Small intestine (tissue), 7 donors: ENCODE results near the gene LIAS. TPM values are rescaled to one million over a fixed set of nuclear protein-coding genes. Genes with fewer than 3 reads are reported as not detected.
"Not testable (repeated sequence)": the region's sequence is repeated elsewhere in the genome, so short reads cannot be mapped to it uniquely, and the experiment has no call there.

Source experiments
- DNase-seq, 2 donors: peaks; one replicate each; pipeline versions ENCODE4 v3.0.0 to v3.0.0-alpha.2; 2013
- FAIRE-seq: peaks from 2 replicates; lab custom pipeline; 2012; peaks lifted over from hg19 to GRCh38; lab: Jason Lieb, UNC
- H3K27ac ChIP-seq, 3 donors: one replicate each; pipeline ENCODE4 v1.5.1; 2013; ENCODE audit warnings: low read length in 2 of 3, mild to moderate bottlenecking in 2 of 3, control low read depth in 1 of 3, inconsistent platforms in 1 of 3, low read depth in 1 of 3, moderate library complexity in 1 of 3
- H3K27me3 ChIP-seq, 3 donors: one replicate each; pipeline ENCODE4 v1.6.1; 2013; ENCODE audit warnings: low read length in 3 of 3, inconsistent platforms in 1 of 3; ENCODE audit not compliant: control insufficient read depth in 3 of 3, insufficient read depth in 3 of 3
- H3K36me3 ChIP-seq, 3 donors: one replicate each; pipeline ENCODE4 v1.6.1; 2013; ENCODE audit warnings: low read length in 3 of 3, inconsistent platforms in 1 of 3, low read depth in 1 of 3, mild to moderate bottlenecking in 1 of 3, moderate library complexity in 1 of 3; ENCODE audit not compliant: control insufficient read depth in 3 of 3, insufficient read depth in 2 of 3
- H3K4me1 ChIP-seq, 3 donors: one replicate each; pipeline ENCODE4 v1.6.1; 2013; ENCODE audit warnings: low read length in 2 of 3, inconsistent platforms in 1 of 3, low read depth in 1 of 3, mild to moderate bottlenecking in 1 of 3, moderate library complexity in 1 of 3; ENCODE audit not compliant: control insufficient read depth in 3 of 3, insufficient read depth in 2 of 3
- H3K4me3 ChIP-seq, 3 donors: one replicate each; pipeline ENCODE4 v1.5.1; 2013; ENCODE audit warnings: low read length in 3 of 3, control low read depth in 1 of 3, inconsistent platforms in 1 of 3, low read depth in 1 of 3, mild to moderate bottlenecking in 1 of 3, moderate library complexity in 1 of 3
- H3K9me3 ChIP-seq, 2 donors: one replicate each; pipeline ENCODE4 v1.6.1; 2013; ENCODE audit warnings: low read depth in 1 of 2, low read length in 1 of 2; ENCODE audit not compliant: control insufficient read depth in 2 of 2, insufficient read depth in 1 of 2
- WGBS, 3 donors: extraction: QIAGEN DNeasy Blood & Tissue Kit; methylation state at CpG; one replicate each; pipeline ENCODE4 v1.1.7; 2013; 5-methylcytosine and 5-hydroxymethylcytosine counted together
- polyA plus RNA-seq, 4 donors: library from polyadenylated mRNA; stranded (reverse) in 3 of 4; unstranded in 1 of 4; fragments of 200-250 nt in 3 of 4; fragments of 120-200 nt in 1 of 4; gene quantifications; one replicate each; pipeline versions ENCODE4 v1.2.1 to v1.2.3, GENCODE V29; 2013
- donor health status: healthy with polysubstance abuse.
- donor health status: control.
- donor health status: control.
- donor health status: Bipolar disorder and iron deficiency.
- donor health status: healthy.

LIAS gene
- polyA plus RNA-seq, 4 donors: 14.9 to 29.5 (median 22.6) TPM

DNA sequence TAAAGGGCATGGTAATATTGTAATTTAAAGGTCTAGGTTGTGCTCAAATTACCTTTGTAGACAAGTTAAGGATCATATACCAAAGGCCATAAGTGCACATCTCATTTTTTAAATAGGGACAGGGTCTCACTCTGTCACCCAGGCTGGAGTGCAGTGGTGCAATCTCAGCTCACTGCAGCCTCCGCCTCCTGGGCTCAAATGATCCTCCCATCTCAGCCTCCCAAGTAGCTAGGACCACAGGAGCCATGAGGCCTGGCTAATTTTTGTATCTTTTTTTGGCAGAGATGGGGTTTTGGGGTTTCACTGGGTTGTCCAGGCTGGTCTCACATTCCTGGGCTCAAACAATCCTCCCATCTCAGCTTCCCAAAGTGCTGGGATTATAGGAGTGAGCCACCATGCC, 55.4 kb downstream of the LIAS start:
- H3K4me1 ChIP-seq, DNase-seq, H3K9me3 ChIP-seq, H3K27me3 ChIP-seq, H3K4me3 ChIP-seq, FAIRE-seq: not testable (repeated sequence)
- WGBS, 3 donors: 88 to 100% (median 98%) methylated on average over 1 of the region's 1 CpG
- Histone ChIP-seq H3K36me3 (peaks cover 10 to 47% (median 14%) of the 10 kb centered on the region in 3 donors), H3K27ac (peak overlapping the region in 1 of 3 donors; percentile 7)

- peaks cover 8 to 50% (median 12%) of the 10 kb centered on the region in 3 donors for H3K36me3 ChIP-seq
- peak; percentile 78 to 94 for DNase-seq
- 8 to 70% (median 39%) methylated on average over 4 of the region's 4 CpGs for WGBS, 3 donors
- H3K27me3 ChIP-seq: no peaks in the 10 kb centered on the region
- peak; percentile 53 for FAIRE-seq
- no peaks in the 10 kb centered on the region for H3K4me1 ChIP-seq
- no peaks in the 10 kb centered on the region for H3K9me3 ChIP-seq
- H3K4me3 ChIP-seq: no peak overlapping the region
- H3K27ac ChIP-seq: peak overlapping the region in 2 of 3 donors; percentile 7 to 66
These were observed 56.1 kb downstream of the LIAS start for GRCh38 chr4:39514888-39515401.

GRCh38 chr4:39515669-39516401, 57.0 kb downstream of the LIAS start:
- H3K27me3 ChIP-seq, H3K4me3 ChIP-seq, H3K4me1 ChIP-seq, H3K9me3 ChIP-seq, FAIRE-seq, DNase-seq: not testable (repeated sequence)
- Histone ChIP-seq H3K27ac (peak overlapping the region in 1 of 3 donors; percentile 3), H3K36me3 (peaks cover 3 to 52% (median 6%) of the 10 kb centered on the region in 3 donors)
- WGBS, 3 donors: 95 to 97% (median 96%) methylated on average over 14 of the region's 14 CpGs

GRCh38 chr4:39516407-39516966, 57.6 kb downstream of the LIAS start:
- Histone ChIP-seq H3K9me3 (no peaks in the 10 kb centered on the region), H3K4me3 (no peak overlapping the region), H3K36me3 (peaks cover 3 to 49% (median 6%) of the 10 kb centered on the region in 3 donors), H3K4me1 (no peaks in the 10 kb centered on the region), H3K27ac (no peak overlapping the region), H3K27me3 (no peaks in the 10 kb centered on the region)
- 78 to 88% (median 87%) methylated on average over 2 of the region's 2 CpGs for WGBS, 3 donors
- no peak for FAIRE-seq
- DNase-seq: no peak

GRCh38 chr4:39518484-39518883, 59.6 kb downstream of the LIAS start:
- WGBS, 3 donors: 86 to 95% (median 87%) methylated on average over 6 of the region's 6 CpGs
- DNase-seq: no peak
- FAIRE-seq: no peak

GRCh38 chr4:39521253-39521919, 62.5 kb downstream of the LIAS start:
- no peaks in the 10 kb centered on the region for H3K27me3 ChIP-seq
- H3K4me3 ChIP-seq: no peak overlapping the region
- H3K36me3 ChIP-seq: peaks cover 3 to 32% (median 3%) of the 10 kb centered on the region in 3 donors
- peaks cover 0 to 4% (median 2%) of the 10 kb centered on the region in 3 donors for H3K4me1 ChIP-seq
- H3K9me3 ChIP-seq: no peaks in the 10 kb centered on the region
- DNase-seq (no peak), FAIRE-seq (no peak)
- 66 to 79% (median 76%) methylated on average over 5 of the region's 5 CpGs for WGBS, 3 donors
- H3K27ac ChIP-seq: no peak overlapping the region

More at GRCh38 chr4:39518484-39518883, 59.6 kb downstream of the LIAS start:
- H3K4me1 ChIP-seq: no peaks in the 10 kb centered on the region
- no peak overlapping the region for H3K27ac ChIP-seq
- H3K4me3 ChIP-seq: no peak overlapping the region
- peaks cover 3 to 45% (median 3%) of the 10 kb centered on the region in 3 donors for H3K36me3 ChIP-seq
- H3K27me3 ChIP-seq: no peaks in the 10 kb centered on the region
- no peaks in the 10 kb centered on the region for H3K9me3 ChIP-seq

DNA sequence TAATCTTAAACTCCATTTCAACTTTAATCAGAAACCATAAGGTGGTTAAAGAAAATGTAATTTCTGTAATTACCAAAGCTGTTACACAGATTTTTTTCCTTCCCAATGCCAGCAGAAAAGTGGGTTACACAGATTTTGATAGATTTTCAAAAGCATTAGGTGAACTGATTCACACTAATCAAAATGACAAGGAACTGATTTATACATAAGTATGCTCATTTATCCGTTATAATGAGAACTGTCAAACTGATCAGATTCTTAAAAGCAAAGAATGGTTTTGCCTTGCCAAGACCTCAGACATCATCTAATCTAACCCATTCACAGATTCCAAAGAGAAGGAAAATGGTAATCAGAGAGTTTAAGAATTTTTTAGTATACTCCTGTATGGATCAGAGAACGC, 63.2 kb downstream of the LIAS start:
- peaks cover 0 to 4% (median 2%) of the 10 kb centered on the region in 3 donors for H3K4me1 ChIP-seq
- H3K27me3 ChIP-seq: no peaks in the 10 kb centered on the region
- FAIRE-seq (no peak), DNase-seq (no peak)
- peaks cover 3 to 32% (median 3%) of the 10 kb centered on the region in 3 donors for H3K36me3 ChIP-seq
- WGBS, 3 donors: 60 to 84% (median 68%) methylated on average over 2 of the region's 2 CpGs
- H3K4me3 ChIP-seq: no peak overlapping the region
- H3K27ac ChIP-seq: no peak overlapping the region
- no peaks in the 10 kb centered on the region for H3K9me3 ChIP-seq
